Panc1 (cell line): ENCODE results near the gene EIF6. TPM values are rescaled to one million over a fixed set of nuclear protein-coding genes. Genes with fewer than 3 reads are reported as not detected.

Experiments used
- ATAC-seq: fragments of 200-7000 bp; cut with Tn5 transposase; 2 replicates; pipeline ENCODE4 v1.9.1; 2020; ENCODE audit warnings: mild to moderate bottlenecking, moderate library complexity
- BruUV-seq: library from RNA; stranded (reverse); fragments of 400-500 nt; replicated peaks from 2 replicates; lab custom pipeline; 2021; lab: Mats Ljungman, UMichigan
- CTCF ChIA-PET: fragments of 300-600 bp; sonication (Branson Sonifier 250); formaldehyde crosslinking; loops from one replicate; lab custom pipeline; 2022; ENCODE audit warnings: antibody characterized with exemption; lab: Charles Lee
- POLR2A ChIA-PET: fragments of 300-600 bp; sonication (Branson Sonifier 250); formaldehyde crosslinking; loops from one replicate; lab custom pipeline; 2022; ENCODE audit warnings: antibody characterized with exemption; lab: Charles Lee
- DNase-seq: peaks from one replicate; pipeline ENCODE4 v3.0.0-alpha.2; 2010; ENCODE audit warnings: low read depth, low spot score
- H3K27ac ChIP-seq: 2 replicates; pipeline ENCODE4 v1.5.1; 2011; ENCODE audit warnings: mild to moderate bottlenecking, low read length, inconsistent platforms
- H3K27me3 ChIP-seq: fragments of 200-500 bp; sonication (Bioruptor generic); 2 replicates; pipeline ENCODE4 v1.6.0; 2014; ENCODE audit warnings: low read length, inconsistent platforms; ENCODE audit not compliant: control insufficient read depth, insufficient read depth
- H3K36me3 ChIP-seq: fragments of 200-500 bp; sonication (Bioruptor generic); 2 replicates; pipeline ENCODE4 v1.5.1; 2014; ENCODE audit warnings: inconsistent platforms, mild to moderate bottlenecking, low read length, moderate library complexity; ENCODE audit not compliant: control insufficient read depth, insufficient read depth
- H3K4me1 ChIP-seq: 2 replicates; pipeline ENCODE4 v1.5.1; 2011; ENCODE audit warnings: inconsistent platforms, mild to moderate bottlenecking, low read length, moderate library complexity; ENCODE audit not compliant: control insufficient read depth, insufficient read depth
- H3K4me3 ChIP-seq, 2 experiments: 2 replicates each; pipeline ENCODE4 v1.5.1; 2011 to 2012; ENCODE audit warnings: low read depth in 2 of 2, low read length in 2 of 2, mild to moderate bottlenecking in 2 of 2, inconsistent platforms in 1 of 2, moderate library complexity in 1 of 2
- H3K9me3 ChIP-seq: fragments of 200-500 bp; sonication (Bioruptor generic); 2 replicates; pipeline ENCODE4 v1.5.1; 2014; ENCODE audit warnings: low read depth, mild to moderate bottlenecking, inconsistent platforms, low read length, moderate library complexity; ENCODE audit not compliant: control insufficient read depth, insufficient read depth
- POLR2AphosphoS5 ChIP-seq: IDR thresholded peaks from 2 replicates; pipeline ENCODE4 v1.6.1; 2012; ENCODE audit warnings: mild to moderate bottlenecking, low read depth, low read length, moderate library complexity
- REST ChIP-seq, 2 experiments: IDR thresholded peaks; 2 replicates each; pipeline ENCODE4 v1.6.1; 2011 to 2012; ENCODE audit warnings: low read depth in 2 of 2, control low read depth in 1 of 2, low read length in 1 of 2, mild to moderate bottlenecking in 1 of 2, moderate library complexity in 1 of 2; ENCODE audit not compliant: insufficient read depth in 1 of 2
- SIN3A ChIP-seq: IDR thresholded peaks from 2 replicates; pipeline ENCODE4 v1.6.1; 2012; ENCODE audit warnings: low read depth, mild to moderate bottlenecking, low read length, moderate library complexity, borderline replicate concordance; ENCODE audit not compliant: insufficient read depth
- TCF7L2 ChIP-seq: IDR thresholded peaks from 2 replicates; pipeline ENCODE4 v1.6.1; 2011; ENCODE audit warnings: mild to moderate bottlenecking, low read depth, low read length, inconsistent platforms
- in situ Hi-C: cut with HindIII; loops from 2 replicates; pipeline ENCODE4 v1.10.0; 2016; ENCODE audit warnings: low sequenced_read_pairs, low pct_unique_long_range_greater_than_20kb
- intact Hi-C: fragments of 100-400 bp; cut with micrococcal nuclease; formaldehyde crosslinking; loops from one replicate; pipeline ENCODE4 v1.10.0; 2022; ENCODE audit not compliant: unreplicated experiment
- total RNA-seq: library from RNA; stranded (reverse); gene quantifications from one replicate; pipeline ENCODE4 v1.2.1, GENCODE V29; 2021; ENCODE audit not compliant: unreplicated experiment
- TF ChIP-seq, protein P1 (sequence below): fragments of 450-650 bp; IDR thresholded peaks from 2 replicates; pipeline ENCODE4 v1.5.1; 2017; ENCODE audit warnings: mild to moderate bottlenecking

The EIF6 gene
- total RNA-seq, 1 experiment from 2014 or later = 258 TPM

- DNase-seq (no peak), ATAC-seq (no peak)
- H3K4me3 ChIP-seq = no peak overlapping the region
- BruUV-seq = no TSS peak
- H3K4me1 ChIP-seq = no peaks in the 10 kb centered on the region
- H3K27me3 ChIP-seq = no peaks in the 10 kb centered on the region
- H3K27ac ChIP-seq = no peak overlapping the region
- intact Hi-C loops = no loop called here
- H3K36me3 ChIP-seq = no peaks in the 10 kb centered on the region
- POLR2A ChIA-PET = interaction anchor here (0.5 kb wide), 1 partner anchor 369 kb away, joined by 3 read pairs; no protein-coding TSS in a partner anchor
- in situ Hi-C loops = no loop called here
- H3K9me3 ChIP-seq = no peaks in the 10 kb centered on the region
- CTCF ChIA-PET = no interaction called here
- no peak for TF ChIP-seq REST (IDR thresholded peaks at IDR 0.05; ENCODE audit: insufficient read depth in 1 of 2, low read depth in 2 of 2, low read length in 1 of 2)
- TF ChIP-seq, protein P1, sequence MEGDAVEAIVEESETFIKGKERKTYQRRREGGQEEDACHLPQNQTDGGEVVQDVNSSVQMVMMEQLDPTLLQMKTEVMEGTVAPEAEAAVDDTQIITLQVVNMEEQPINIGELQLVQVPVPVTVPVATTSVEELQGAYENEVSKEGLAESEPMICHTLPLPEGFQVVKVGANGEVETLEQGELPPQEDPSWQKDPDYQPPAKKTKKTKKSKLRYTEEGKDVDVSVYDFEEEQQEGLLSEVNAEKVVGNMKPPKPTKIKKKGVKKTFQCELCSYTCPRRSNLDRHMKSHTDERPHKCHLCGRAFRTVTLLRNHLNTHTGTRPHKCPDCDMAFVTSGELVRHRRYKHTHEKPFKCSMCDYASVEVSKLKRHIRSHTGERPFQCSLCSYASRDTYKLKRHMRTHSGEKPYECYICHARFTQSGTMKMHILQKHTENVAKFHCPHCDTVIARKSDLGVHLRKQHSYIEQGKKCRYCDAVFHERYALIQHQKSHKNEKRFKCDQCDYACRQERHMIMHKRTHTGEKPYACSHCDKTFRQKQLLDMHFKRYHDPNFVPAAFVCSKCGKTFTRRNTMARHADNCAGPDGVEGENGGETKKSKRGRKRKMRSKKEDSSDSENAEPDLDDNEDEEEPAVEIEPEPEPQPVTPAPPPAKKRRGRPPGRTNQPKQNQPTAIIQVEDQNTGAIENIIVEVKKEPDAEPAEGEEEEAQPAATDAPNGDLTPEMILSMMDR = no peak
- TF ChIP-seq TCF7L2 = no peak
- TF ChIP-seq SIN3A = no peak
- no peak for TF ChIP-seq POLR2AphosphoS5
Observed at GRCh38 chr20:35240083-35240810, 44.3 kb downstream of the EIF6 start.

DNA sequence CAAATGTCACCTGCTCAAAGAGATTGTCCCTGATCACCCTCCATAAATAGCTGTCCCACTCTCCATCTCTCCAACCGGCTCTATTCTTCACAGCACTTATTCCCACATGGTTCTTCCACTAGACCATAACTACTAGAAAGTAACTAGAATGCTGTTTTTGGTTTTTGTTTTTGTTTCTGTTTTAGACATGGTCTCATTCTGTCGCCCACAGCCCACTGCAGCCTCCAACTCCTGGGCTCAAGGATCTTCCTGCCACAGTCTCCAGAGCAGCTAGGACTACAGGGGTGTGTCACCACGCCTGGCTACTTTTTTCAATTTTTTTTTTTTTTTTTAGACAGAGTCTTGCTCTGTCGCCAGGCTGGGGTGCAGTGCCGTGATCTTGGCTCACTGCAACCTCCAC lies 45.8 kb downstream of the EIF6 start:
- H3K9me3 ChIP-seq = no peaks in the 10 kb centered on the region
- H3K27me3 ChIP-seq = no peaks in the 10 kb centered on the region
- BruUV-seq = no TSS peak
- no peak overlapping the region for H3K27ac ChIP-seq
- ChIA-PET CTCF (no interaction called here), POLR2A (interaction anchor here (0.7 kb wide), 1 partner anchor 180 kb away, joined by 8 read pairs; no protein-coding TSS in a partner anchor)
- H3K4me3 ChIP-seq = no peak overlapping the region
- H3K4me1 ChIP-seq = no peaks in the 10 kb centered on the region
- in situ Hi-C loops = no loop called here
- no peaks in the 10 kb centered on the region for H3K36me3 ChIP-seq
- intact Hi-C loops = no loop called here
- TF ChIP-seq SIN3A = no peak
- no peak for TF ChIP-seq REST (IDR thresholded peaks at IDR 0.05; ENCODE audit: insufficient read depth in 1 of 2, low read depth in 2 of 2, low read length in 1 of 2)
- no peak for TF ChIP-seq TCF7L2
- TF ChIP-seq, protein P1 = no peak
- TF ChIP-seq POLR2AphosphoS5 = no peak
- DNase-seq = no peak
- ATAC-seq = no peak
